Pancreas (tissue), 10 donors: ENCODE data around the gene UNC50. TPM values are rescaled to one million over a fixed set of nuclear protein-coding genes. Genes with fewer than 3 reads are reported as not detected.

Experiments used
- ATAC-seq, 4 donors: fragments of 200-7000 bp; cut with Tn5 transposase; one replicate each; pipeline versions ENCODE4 v1.8.0 to v1.9.1; 2020; ENCODE audit warnings: mild to moderate bottlenecking in 4 of 4, moderate library complexity in 4 of 4
- DNase-seq, 6 donors: peaks; one replicate each; pipeline ENCODE4 v3.0.0-alpha.2; 2020
- FAIRE-seq: peaks from 2 replicates; lab custom pipeline; 2012; peaks lifted over from hg19 to GRCh38; lab: Jason Lieb, UNC
- H3K27ac ChIP-seq, 4 donors: fragments of 200-600 bp; sonication (generic); 1 replicate in 3 of 4; 2 replicates in 1 of 4; pipeline versions ENCODE4 v1.5.0 to v1.8.0; 2020
- H3K27me3 ChIP-seq, 4 donors: fragments of 200-600 bp; one replicate each; pipeline ENCODE4 v1.8.0; 2021
- H3K36me3 ChIP-seq, 3 donors: fragments of 200-600 bp; sonication (generic) in 1 of 3; one replicate each; pipeline versions ENCODE4 v1.5.0 to v1.8.0; 2020 to 2021
- H3K4me1 ChIP-seq, 3 donors: fragments of 200-600 bp; one replicate each; pipeline ENCODE4 v1.8.0; 2021
- H3K4me3 ChIP-seq, 4 donors: fragments of 200-600 bp; sonication (generic) in 2 of 4; one replicate each; pipeline versions ENCODE4 v1.5.0 to v1.8.0; 2020 to 2021
- H3K9me3 ChIP-seq, 4 donors: fragments of 200-600 bp; one replicate each; pipeline ENCODE4 v1.8.0; 2021
- CTCF ChIP-seq, 4 donors: fragments of 200-600 bp; sonication (generic) in 3 of 4; IDR thresholded peaks; one replicate each; pipeline versions ENCODE4 v1.5.0 to v1.8.0; 2021; ENCODE audit warnings: antibody characterized with exemption in 4 of 4
- WGBS, 2 donors: extraction: QIAGEN DNeasy Blood & Tissue Kit; methylation state at CpG; one replicate each; pipeline ENCODE4 v1.1.7; 2013; 5-methylcytosine and 5-hydroxymethylcytosine counted together
- intact Hi-C, 3 donors: fragments of 100-400 bp; cut with DNase I; formaldehyde crosslinking; loops; one replicate each; pipeline versions ENCODE4 v1.11.1 to v1.14.2; 2022
- polyA plus RNA-seq, 2 donors: library from polyadenylated mRNA; stranded (reverse); fragments of 200-250 nt; gene quantifications; one replicate each; pipeline ENCODE4 v1.2.3, GENCODE V29; 2013
- total RNA-seq, 6 donors: library from RNA; stranded (reverse); fragmentation: NEBNext Ultra II Directional in 4 of 6; extraction: Animal tissue kit (Norgen Biotek cat#: 25700) in 4 of 6; gene quantifications; one replicate each; pipeline versions ENCODE4 v1.2.1 to v1.2.4, GENCODE V29; 2021 to 2023
- donor health status: healthy with polysubstance abuse.
- donor health status: DM: no; HTN: no; CAD: no; lungs with moderate emphysema.
- donor health status: DM: no; HTN: no; CAD: no.
- donor health status: control.
- donor health status: control.
- donor health status: Bipolar disorder and iron deficiency.
- donor health status: DM: yes; HTN: yes; CAD: no.
- donor health status: DM: no; HTN: no; CAD: no.
- donor health status: DM: no; HTN: no; CAD: no.
- donor health status: DM: yes; HTN: yes; CAD: no.

Gene UNC50
- total and polyA plus RNA-seq, 8 donors: 11.9 to 38.1 (median 17.6) TPM

- H3K4me3 ChIP-seq: no peak overlapping the region
- no peak for DNase-seq
- FAIRE-seq: no peak
- no peak for ATAC-seq
- H3K4me1 ChIP-seq: peaks cover 5 to 9% (median 8%) of the 10 kb centered on the region in 3 donors
- H3K27ac ChIP-seq: no peak overlapping the region
- intact Hi-C loops: loop anchor here (5.0 to 10.0 kb wide), 4 partner anchors 65 to 417 kb away; no protein-coding TSS in a partner anchor
- no peak for TF ChIP-seq CTCF (IDR thresholded peaks at IDR 0.05)
- WGBS, 2 donors: 94 to 100% methylated on average over 1 of the region's 1 CpG
- no peaks in the 10 kb centered on the region for H3K27me3 ChIP-seq
- peaks cover 0 to 21% (median 0%) of the 10 kb centered on the region in 3 donors for H3K36me3 ChIP-seq
- H3K9me3 ChIP-seq: no peaks in the 10 kb centered on the region
Measured at GRCh38 chr2:98649992-98650375, 41.6 kb downstream of the UNC50 start.

- FAIRE-seq (no peak), DNase-seq (no peak), ATAC-seq (no peak)
- H3K4me1 ChIP-seq: peaks cover 5 to 9% (median 8%) of the 10 kb centered on the region in 3 donors
- no peaks in the 10 kb centered on the region for H3K27me3 ChIP-seq
- no peak for TF ChIP-seq CTCF (IDR thresholded peaks at IDR 0.05)
- no peak overlapping the region for H3K27ac ChIP-seq
- no peak overlapping the region for H3K4me3 ChIP-seq
- no peaks in the 10 kb centered on the region for H3K9me3 ChIP-seq
- peaks cover 0 to 26% (median 5%) of the 10 kb centered on the region in 3 donors for H3K36me3 ChIP-seq
- 67 to 77% methylated on average over 1 of the region's 1 CpG for WGBS, 2 donors
- intact Hi-C loops: loop anchor here in 1 of 3 donors (10.0 kb wide), 1 partner anchor 64 kb away; no protein-coding TSS in a partner anchor
Measured at GRCh38 chr2:98650998-98651397, 42.6 kb downstream of the UNC50 start.

GRCh38 chr2:98654699-98655495 lies 46.5 kb downstream of the UNC50 start:
- Histone ChIP-seq H3K4me3 (no peak overlapping the region), H3K27ac (no peak overlapping the region), H3K36me3 (peaks cover 0 to 12% (median 5%) of the 10 kb centered on the region in 3 donors), H3K4me1 (peaks cover under 1 to 9% (median 8%) of the 10 kb centered on the region in 3 donors), H3K27me3 (no peaks in the 10 kb centered on the region), H3K9me3 (no peaks in the 10 kb centered on the region)
- intact Hi-C loops: loop anchor here in 1 of 3 donors (10.0 kb wide), 1 partner anchor 60 kb away; no protein-coding TSS in a partner anchor
- WGBS, 2 donors: 90 to 91% methylated on average over 3 of the region's 3 CpGs
- ATAC-seq (peak in 2 of 4 donors; percentile 52 to 59), FAIRE-seq (no peak), DNase-seq (no peak)
- TF ChIP-seq CTCF (IDR thresholded peaks at IDR 0.05): no peak

GRCh38 chr2:98656800-98657199 lies 48.4 kb downstream of the UNC50 start:
- Histone ChIP-seq H3K4me3 (no peak overlapping the region), H3K36me3 (peaks cover 0 to 17% (median 5%) of the 10 kb centered on the region in 3 donors), H3K4me1 (peaks cover 0 to 9% (median 8%) of the 10 kb centered on the region in 3 donors), H3K9me3 (no peaks in the 10 kb centered on the region), H3K27me3 (no peaks in the 10 kb centered on the region), H3K27ac (no peak overlapping the region)
- WGBS, 2 donors: 88 to 92% methylated on average over 4 of the region's 4 CpGs
- intact Hi-C loops: loop anchor here in 1 of 3 donors (10.0 kb wide), 1 partner anchor 58 kb away; no protein-coding TSS in a partner anchor
- TF ChIP-seq CTCF (IDR thresholded peaks at IDR 0.05): no peak
- DNase-seq (no peak), FAIRE-seq (no peak), ATAC-seq (no peak)
